CD8-positive, alpha-beta memory T cell (primary cell): Measurements from ENCODE around the gene CCAR1. TPM values are rescaled to one million over a fixed set of nuclear protein-coding genes. Genes with fewer than 3 reads are reported as not detected.
"Not testable (repeated sequence)": the region's sequence is repeated elsewhere in the genome, so short reads cannot be mapped to it uniquely, and the experiment has no call there.

ENCODE experiments used
- CTCF ChIA-PET: fragments of 350-600 bp; sonication (Branson Sonifier 250); formaldehyde crosslinking; loops from one replicate; lab custom pipeline; 2021; ENCODE audit warnings: antibody characterized with exemption; lab: Charles Lee
- POLR2A ChIA-PET: fragments of 350-600 bp; sonication (Branson Sonifier 250); formaldehyde crosslinking; loops from one replicate; lab custom pipeline; 2021; ENCODE audit warnings: antibody characterized with exemption; lab: Charles Lee
- DNase-seq, 5 donors: peaks; one replicate each; pipeline versions ENCODE4 v3.0.0 to v3.0.0-alpha.2; 2020 to 2022; ENCODE audit warnings: mixed read lengths in 1 of 5
- H3K27ac ChIP-seq: one replicate; pipeline ENCODE4 v1.7.0; 2013; ENCODE audit warnings: low read depth, mild to moderate bottlenecking, low read length, moderate library complexity
- H3K27me3 ChIP-seq: 2 replicates; pipeline ENCODE4 v1.7.0; 2013; ENCODE audit warnings: low read length, mild to moderate bottlenecking; ENCODE audit not compliant: insufficient read depth, poor library complexity, severe bottlenecking
- H3K36me3 ChIP-seq: 2 replicates; pipeline ENCODE4 v1.7.0; 2013; ENCODE audit warnings: mild to moderate bottlenecking, low read length, moderate library complexity; ENCODE audit not compliant: insufficient read depth
- H3K4me1 ChIP-seq: 2 replicates; pipeline ENCODE4 v1.7.0; 2013; ENCODE audit warnings: mild to moderate bottlenecking, low read length, moderate library complexity; ENCODE audit not compliant: insufficient read depth
- H3K4me3 ChIP-seq: 2 replicates; pipeline ENCODE4 v1.7.0; 2013; ENCODE audit warnings: mild to moderate bottlenecking, low read length
- H3K9me3 ChIP-seq: 2 replicates; pipeline ENCODE4 v1.7.0; 2013; ENCODE audit warnings: mild to moderate bottlenecking, low read length
- H3K27ac Mint-ChIP-seq, 8 donors: one replicate each; pipeline ENCODE4 v1.8.0; 2020 to 2021; ENCODE audit warnings: mixed read lengths in 8 of 8, mild to moderate bottlenecking in 6 of 8, inconsistent platforms in 3 of 8, moderate library complexity in 3 of 8
- H3K27me3 Mint-ChIP-seq, 2 donors: one replicate each; pipeline ENCODE4 v1.8.0; 2020 to 2021; ENCODE audit warnings: mixed read lengths in 2 of 2, mild to moderate bottlenecking in 1 of 2, moderate library complexity in 1 of 2
- H3K36me3 Mint-ChIP-seq, 3 donors: one replicate each; pipeline ENCODE4 v1.8.0; 2020 to 2021; ENCODE audit warnings: mixed read lengths in 3 of 3, inconsistent platforms in 1 of 3, mild to moderate bottlenecking in 1 of 3
- H3K4me1 Mint-ChIP-seq, 3 donors: one replicate each; pipeline ENCODE4 v1.8.0; 2020 to 2021; ENCODE audit warnings: mixed read lengths in 3 of 3, inconsistent platforms in 1 of 3, mild to moderate bottlenecking in 1 of 3
- H3K4me3 Mint-ChIP-seq, 7 donors: one replicate each; pipeline ENCODE4 v1.8.0; 2020 to 2021; ENCODE audit warnings: mixed read lengths in 7 of 7, mild to moderate bottlenecking in 6 of 7, moderate library complexity in 4 of 7, inconsistent platforms in 2 of 7
- H3K9me3 Mint-ChIP-seq, 5 donors: one replicate each; pipeline ENCODE4 v1.8.0; 2020 to 2022; ENCODE audit warnings: mixed read lengths in 5 of 5, mild to moderate bottlenecking in 3 of 5, moderate library complexity in 2 of 5, inconsistent platforms in 1 of 5
- polyA plus RNA-seq: library from polyadenylated mRNA; unstranded; fragments of 300-500 nt; fragmentation: Illumina TruSeq; gene quantifications from one replicate; pipeline ENCODE4 v1.2.3, GENCODE V29; 2021
- total RNA-seq, 2 experiments: library from RNA; stranded (reverse); gene quantifications; one replicate each; pipeline ENCODE4 v1.2.3, GENCODE V29; 2021

The CCAR1 gene
- total and polyA plus RNA-seq, 3 experiments from 2014 or later, result 49.4 to 147 (median 132) TPM

GRCh38 chr10:68767407-68767806 lies 46.4 kb downstream of the CCAR1 start:
- H3K27ac ChIP-seq, H3K4me3 Mint-ChIP-seq, H3K4me3 ChIP-seq, H3K9me3 ChIP-seq, H3K9me3 Mint-ChIP-seq, DNase-seq, CTCF ChIA-PET, H3K27me3 ChIP-seq, H3K4me1 ChIP-seq, POLR2A ChIA-PET, H3K27ac Mint-ChIP-seq, H3K27me3 Mint-ChIP-seq: not testable (repeated sequence)
- peaks cover 37% of the 10 kb centered on the region for H3K36me3 ChIP-seq
- H3K36me3 Mint-ChIP-seq, result peaks cover 3 to 74% (median 21%) of the 10 kb centered on the region in 3 donors
- peaks cover 10 to 23% (median 13%) of the 10 kb centered on the region in 3 donors for H3K4me1 Mint-ChIP-seq

GRCh38 chr10:68781613-68782574 lies 60.9 kb downstream of the CCAR1 start:
- no peak overlapping the region for H3K4me3 ChIP-seq
- H3K27ac ChIP-seq, result no peak overlapping the region
- ChIA-PET CTCF (interaction anchor here (0.8 kb wide), 1 partner anchor 148 kb away, joined by 3 read pairs; no protein-coding TSS in a partner anchor), POLR2A (interaction anchor here (1.1 kb wide), 1 partner anchor 61 kb away, joined by 3 read pairs; the partner anchor contains the start of gene CCAR1)
- H3K36me3 ChIP-seq, result peaks cover 24% of the 10 kb centered on the region
- no peaks in the 10 kb centered on the region for H3K9me3 ChIP-seq
- Mint-ChIP-seq H3K27ac (peak overlapping the region in 3 of 8 donors; percentile 17 to 72 (median 23)), H3K9me3 (no peaks in the 10 kb centered on the region), H3K27me3 (no peaks in the 10 kb centered on the region), H3K4me1 (no peaks in the 10 kb centered on the region), H3K4me3 (no peak overlapping the region), H3K36me3 (peaks cover 6 to 83% (median 22%) of the 10 kb centered on the region in 3 donors)
- H3K27me3 ChIP-seq, result no peaks in the 10 kb centered on the region
- no peak for DNase-seq
- no peaks in the 10 kb centered on the region for H3K4me1 ChIP-seq

- no peaks in the 10 kb centered on the region for H3K27me3 ChIP-seq
- no peak overlapping the region for H3K4me3 Mint-ChIP-seq
- H3K36me3 Mint-ChIP-seq, result peaks cover 6 to 77% (median 25%) of the 10 kb centered on the region in 3 donors
- H3K9me3 Mint-ChIP-seq, result no peaks in the 10 kb centered on the region
- no peaks in the 10 kb centered on the region for H3K27me3 Mint-ChIP-seq
- ChIA-PET POLR2A (no interaction called here), CTCF (no interaction called here)
- peaks cover 0 to 6% (median 0%) of the 10 kb centered on the region in 3 donors for H3K4me1 Mint-ChIP-seq
- H3K9me3 ChIP-seq, result no peaks in the 10 kb centered on the region
- DNase-seq, result no peak
- H3K27ac ChIP-seq, result no peak overlapping the region
- H3K36me3 ChIP-seq, result peaks cover 40% of the 10 kb centered on the region
- H3K27ac Mint-ChIP-seq, result no peak overlapping the region
- no peaks in the 10 kb centered on the region for H3K4me1 ChIP-seq
- H3K4me3 ChIP-seq, result no peak overlapping the region
These were observed 63.4 kb downstream of the CCAR1 start for GRCh38 chr10:68784476-68784875.

GRCh38 chr10:68787813-68788212 lies 66.8 kb downstream of the CCAR1 start:
- no peaks in the 10 kb centered on the region for H3K4me1 ChIP-seq
- no peaks in the 10 kb centered on the region for H3K27me3 ChIP-seq
- peaks cover 6 to 71% (median 21%) of the 10 kb centered on the region in 3 donors for H3K36me3 Mint-ChIP-seq
- no peaks in the 10 kb centered on the region for H3K9me3 Mint-ChIP-seq
- H3K27ac Mint-ChIP-seq, result no peak overlapping the region
- H3K9me3 ChIP-seq, result no peaks in the 10 kb centered on the region
- ChIA-PET POLR2A (no interaction called here), CTCF (no interaction called here)
- no peak for DNase-seq
- no peaks in the 10 kb centered on the region for H3K27me3 Mint-ChIP-seq
- H3K4me3 Mint-ChIP-seq, result no peak overlapping the region
- H3K27ac ChIP-seq, result no peak overlapping the region
- H3K36me3 ChIP-seq, result peaks cover 41% of the 10 kb centered on the region
- peaks cover 0 to 6% (median 0%) of the 10 kb centered on the region in 3 donors for H3K4me1 Mint-ChIP-seq
- H3K4me3 ChIP-seq, result no peak overlapping the region

GRCh38 chr10:68790476-68790875 lies 69.4 kb downstream of the CCAR1 start:
- Mint-ChIP-seq H3K27ac (no peak overlapping the region), H3K4me1 (peaks cover 0 to 6% (median 0%) of the 10 kb centered on the region in 3 donors), H3K36me3 (peaks cover 5 to 75% (median 17%) of the 10 kb centered on the region in 3 donors), H3K9me3 (no peaks in the 10 kb centered on the region), H3K4me3 (no peak overlapping the region), H3K27me3 (no peaks in the 10 kb centered on the region)
- CTCF ChIA-PET, result interaction anchor here (0.7 kb wide), 2 partner anchors 20 to 790 kb away, joined by 3 read pairs; no protein-coding TSS in a partner anchor
- no peak for DNase-seq
- no peak overlapping the region for H3K4me3 ChIP-seq
- no peak overlapping the region for H3K27ac ChIP-seq
- no peaks in the 10 kb centered on the region for H3K9me3 ChIP-seq
- no peaks in the 10 kb centered on the region for H3K4me1 ChIP-seq
- H3K27me3 ChIP-seq, result no peaks in the 10 kb centered on the region
- peaks cover 41% of the 10 kb centered on the region for H3K36me3 ChIP-seq
- POLR2A ChIA-PET, result no interaction called here

- Mint-ChIP-seq H3K4me1 (peaks cover 0 to 6% (median 0%) of the 10 kb centered on the region in 3 donors), H3K9me3 (no peaks in the 10 kb centered on the region), H3K27ac (no peak overlapping the region), H3K4me3 (no peak overlapping the region), H3K27me3 (no peaks in the 10 kb centered on the region), H3K36me3 (peaks cover 0 to 66% (median 6%) of the 10 kb centered on the region in 3 donors)
- CTCF ChIA-PET, result no interaction called here
- H3K27ac ChIP-seq, result no peak overlapping the region
- H3K36me3 ChIP-seq, result peaks cover 25% of the 10 kb centered on the region
- H3K4me3 ChIP-seq, result no peak overlapping the region
- no peaks in the 10 kb centered on the region for H3K27me3 ChIP-seq
- no peaks in the 10 kb centered on the region for H3K4me1 ChIP-seq
- peak in 1 of 5 donors; percentile 14 for DNase-seq
- H3K9me3 ChIP-seq, result no peaks in the 10 kb centered on the region
- POLR2A ChIA-PET, result no interaction called here
These were observed 71.1 kb downstream of the CCAR1 start for GRCh38 chr10:68792115-68792514.

GRCh38 chr10:68795886-68796532 lies 75.0 kb downstream of the CCAR1 start:
- peaks cover 0 to 5% (median 0%) of the 10 kb centered on the region in 3 donors for H3K4me1 Mint-ChIP-seq
- H3K36me3 Mint-ChIP-seq, result peaks cover 0 to 39% (median 3%) of the 10 kb centered on the region in 3 donors
- no peak overlapping the region for H3K4me3 Mint-ChIP-seq
- no peaks in the 10 kb centered on the region for H3K27me3 Mint-ChIP-seq
- H3K4me3 ChIP-seq, result no peak overlapping the region
- no peak overlapping the region for H3K27ac Mint-ChIP-seq
- DNase-seq, result no peak
- no peaks in the 10 kb centered on the region for H3K4me1 ChIP-seq
- ChIA-PET POLR2A (no interaction called here), CTCF (no interaction called here)
- no peaks in the 10 kb centered on the region for H3K36me3 ChIP-seq
- H3K27ac ChIP-seq, result no peak overlapping the region
- no peaks in the 10 kb centered on the region for H3K9me3 Mint-ChIP-seq
- H3K27me3 ChIP-seq, result no peaks in the 10 kb centered on the region
- no peaks in the 10 kb centered on the region for H3K9me3 ChIP-seq

- Histone ChIP-seq H3K4me1 (no peaks in the 10 kb centered on the region), H3K36me3 (no peaks in the 10 kb centered on the region), H3K27ac (no peak overlapping the region), H3K9me3 (no peaks in the 10 kb centered on the region), H3K4me3 (no peak overlapping the region), H3K27me3 (no peaks in the 10 kb centered on the region)
- CTCF ChIA-PET, result no interaction called here
- Mint-ChIP-seq H3K27me3 (no peaks in the 10 kb centered on the region), H3K9me3 (no peaks in the 10 kb centered on the region), H3K27ac (no peak overlapping the region), H3K36me3 (peaks cover 0 to 37% (median 3%) of the 10 kb centered on the region in 3 donors), H3K4me3 (no peak overlapping the region), H3K4me1 (peaks cover 0 to 5% (median 0%) of the 10 kb centered on the region in 3 donors)
- no peak for DNase-seq
- POLR2A ChIA-PET, result no interaction called here
These were observed 75.6 kb downstream of the CCAR1 start for GRCh38 chr10:68796605-68797004.
